Head of caudate nucleus (tissue), 42 donors: ENCODE measurements around the gene RAPGEF4.

ENCODE experiments used
- DNase-seq, 42 donors: peaks; one replicate each; pipeline versions ENCODE4 v3.0.0 to v3.0.0-alpha.2; 2020 to 2021; ENCODE audit warnings: mixed read lengths in 7 of 42
- intact Hi-C: fragments of 100-400 bp; cut with DNase I; formaldehyde crosslinking; loops from one replicate; pipeline ENCODE4 v1.15.0; 2022

RAPGEF4 gene

GRCh38 chr2:172997031-172997430 lies 261.4 kb downstream of the RAPGEF4 start:
- no peak for DNase-seq
- intact Hi-C loops: no loop called here

GRCh38 chr2:172998547-172999272 lies 263.1 kb downstream of the RAPGEF4 start:
- intact Hi-C loops: no loop called here
- DNase-seq: no peak

GRCh38 chr2:172999641-173000386 lies 264.2 kb downstream of the RAPGEF4 start:
- intact Hi-C loops: no loop called here
- DNase-seq: no peak

- intact Hi-C loops: no loop called here
- DNase-seq: no peak
These were observed 266.3 kb downstream of the RAPGEF4 start for GRCh38 chr2:173001664-173002604.

- intact Hi-C loops: no loop called here
- no peak for DNase-seq
These were observed 267.3 kb downstream of the RAPGEF4 start for GRCh38 chr2:173002751-173003541.

GRCh38 chr2:173008786-173009185 lies 273.1 kb downstream of the RAPGEF4 start:
- peak in 2 of 42 donors; percentile 31 to 45 for DNase-seq
- intact Hi-C loops: no loop called here

GRCh38 chr2:173010233-173010632 lies 274.6 kb downstream of the RAPGEF4 start:
- DNase-seq: peak in 7 of 42 donors; percentile 20 to 53 (median 28)
- intact Hi-C loops: no loop called here

- DNase-seq: no peak
- intact Hi-C loops: no loop called here
These were observed 280.8 kb downstream of the RAPGEF4 start for GRCh38 chr2:173016451-173016850.

GRCh38 chr2:173017646-173018420 lies 282.2 kb downstream of the RAPGEF4 start:
- intact Hi-C loops: no loop called here
- no peak for DNase-seq

- intact Hi-C loops: no loop called here
- DNase-seq: no peak
These were observed 284.1 kb downstream of the RAPGEF4 start for GRCh38 chr2:173019755-173020154.

GRCh38 chr2:173021939-173022371 lies 286.3 kb downstream of the RAPGEF4 start:
- intact Hi-C loops: no loop called here
- DNase-seq: peak in 1 of 42 donors; percentile 20

GRCh38 chr2:173023718-173024117 lies 288.1 kb downstream of the RAPGEF4 start:
- no peak for DNase-seq
- intact Hi-C loops: no loop called here

- DNase-seq: no peak
- intact Hi-C loops: loop anchor here (5.0 kb wide), 1 partner anchor 186 kb away; no protein-coding TSS in a partner anchor
These were observed 290.8 kb downstream of the RAPGEF4 start for GRCh38 chr2:173026479-173026878.

- intact Hi-C loops: loop anchor here (5.0 kb wide), 1 partner anchor 185 kb away; no protein-coding TSS in a partner anchor
- DNase-seq: peak; percentile 39 to 95 (median 86)
These were observed 291.8 kb downstream of the RAPGEF4 start for GRCh38 chr2:173027181-173028128.

GRCh38 chr2:173028141-173028540 lies 292.5 kb downstream of the RAPGEF4 start:
- intact Hi-C loops: loop anchor here (5.0 kb wide), 1 partner anchor 184 kb away; no protein-coding TSS in a partner anchor
- no peak for DNase-seq

GRCh38 chr2:173028671-173029070 lies 293.0 kb downstream of the RAPGEF4 start:
- intact Hi-C loops: loop anchor here (5.0 kb wide), 1 partner anchor 184 kb away; no protein-coding TSS in a partner anchor
- DNase-seq: no peak
